ENCODE data around the gene PPP1R16B.
"Not testable (repeated sequence)": the region's sequence is repeated elsewhere in the genome, so short reads cannot be mapped to it uniquely, and the experiment has no call there.

Gene PPP1R16B

DNA sequence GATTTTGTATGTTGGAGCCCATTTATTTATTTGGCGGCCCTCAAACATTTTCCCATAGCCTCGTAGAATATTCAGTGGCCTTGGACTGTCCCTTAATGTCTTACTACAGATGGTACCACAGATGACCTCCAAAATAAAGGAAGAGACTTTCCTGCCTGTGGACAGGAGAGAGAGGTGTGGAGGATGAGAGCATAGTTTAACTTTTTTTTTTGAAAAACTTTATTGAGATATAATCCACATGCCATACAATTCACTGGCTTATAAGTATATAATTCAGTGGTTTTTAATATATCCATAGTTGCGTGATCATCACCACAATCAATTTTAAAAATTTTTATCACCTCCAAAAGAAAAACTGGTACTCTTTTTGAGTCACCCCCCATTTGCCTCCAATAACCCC is 4.6 kb upstream of the PPP1R16B start:
- Histone ChIP-seq H3K36me3 (ENCODE audit: control insufficient read depth, insufficient read depth, low read length) (no peaks in the 10 kb centered on the region), H3K9me3 (ENCODE audit: control insufficient read depth, low read length) (no peaks in the 10 kb centered on the region), H3K27me3 (ENCODE audit: control insufficient read depth, insufficient read depth, low read length) (peaks cover 9% of the 10 kb centered on the region), H3K9ac (ENCODE audit: low read length) (no peak overlapping the region), H3K4me1 (ENCODE audit: control insufficient read depth, insufficient read depth, low read length) (no peaks in the 10 kb centered on the region), H3K4me3 (ENCODE audit: low read length) (no peak overlapping the region)

DNA sequence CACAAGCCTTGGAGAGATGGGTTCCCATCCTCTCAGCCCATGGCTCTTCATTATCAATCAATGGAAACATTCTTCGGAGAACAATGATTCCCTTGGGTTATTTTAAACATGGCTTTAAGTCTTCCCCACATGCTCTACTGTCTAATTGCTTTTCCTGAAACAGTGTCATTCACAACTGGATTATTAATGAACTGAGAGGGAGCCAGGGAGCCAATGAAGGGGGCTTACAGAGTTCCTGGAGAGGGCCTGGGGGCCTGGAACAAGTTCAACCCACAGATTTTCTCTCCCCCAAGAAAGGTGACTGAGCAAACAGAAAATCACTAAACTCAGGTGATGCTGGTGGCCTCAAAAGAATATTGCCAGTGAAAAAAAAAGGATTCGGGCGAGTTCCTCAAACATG is 1.3 kb upstream of the PPP1R16B start:
- Histone ChIP-seq H3K4me3 (ENCODE audit: low read length) (no peak overlapping the region), H3K9me3 (ENCODE audit: control insufficient read depth, low read length) (no peaks in the 10 kb centered on the region), H3K9ac (ENCODE audit: low read length) (no peak overlapping the region), H3K4me1 (ENCODE audit: control insufficient read depth, insufficient read depth, low read length) (peaks cover 3% of the 10 kb centered on the region), H3K36me3 (ENCODE audit: control insufficient read depth, insufficient read depth, low read length) (no peaks in the 10 kb centered on the region), H3K27me3 (ENCODE audit: control insufficient read depth, insufficient read depth, low read length) (peaks cover 34% of the 10 kb centered on the region)

GRCh38 chr20:38804682-38805501 is 605 bp upstream of the PPP1R16B start:
- peaks cover 3% of the 10 kb centered on the region for H3K4me1 ChIP-seq (ENCODE audit: control insufficient read depth, insufficient read depth, low read length)
- no peak overlapping the region for H3K4me3 ChIP-seq (ENCODE audit: low read length)
- peaks cover 34% of the 10 kb centered on the region for H3K27me3 ChIP-seq (ENCODE audit: control insufficient read depth, insufficient read depth, low read length)
- no peaks in the 10 kb centered on the region for H3K36me3 ChIP-seq (ENCODE audit: control insufficient read depth, insufficient read depth, low read length)
- H3K9ac ChIP-seq (ENCODE audit: low read length) = peak overlapping the region; percentile 62
- no peaks in the 10 kb centered on the region for H3K9me3 ChIP-seq (ENCODE audit: control insufficient read depth, low read length)

GRCh38 chr20:38805958-38806854 is 709 bp downstream of the PPP1R16B start:
- Histone ChIP-seq H3K9ac (ENCODE audit: low read length) (peak overlapping the region; percentile 62), H3K27me3 (ENCODE audit: control insufficient read depth, insufficient read depth, low read length) (peaks cover 34% of the 10 kb centered on the region), H3K9me3 (ENCODE audit: control insufficient read depth, low read length) (no peaks in the 10 kb centered on the region), H3K4me3 (ENCODE audit: low read length) (no peak overlapping the region), H3K4me1 (ENCODE audit: control insufficient read depth, insufficient read depth, low read length) (peaks cover 3% of the 10 kb centered on the region), H3K36me3 (ENCODE audit: control insufficient read depth, insufficient read depth, low read length) (no peaks in the 10 kb centered on the region)

DNA sequence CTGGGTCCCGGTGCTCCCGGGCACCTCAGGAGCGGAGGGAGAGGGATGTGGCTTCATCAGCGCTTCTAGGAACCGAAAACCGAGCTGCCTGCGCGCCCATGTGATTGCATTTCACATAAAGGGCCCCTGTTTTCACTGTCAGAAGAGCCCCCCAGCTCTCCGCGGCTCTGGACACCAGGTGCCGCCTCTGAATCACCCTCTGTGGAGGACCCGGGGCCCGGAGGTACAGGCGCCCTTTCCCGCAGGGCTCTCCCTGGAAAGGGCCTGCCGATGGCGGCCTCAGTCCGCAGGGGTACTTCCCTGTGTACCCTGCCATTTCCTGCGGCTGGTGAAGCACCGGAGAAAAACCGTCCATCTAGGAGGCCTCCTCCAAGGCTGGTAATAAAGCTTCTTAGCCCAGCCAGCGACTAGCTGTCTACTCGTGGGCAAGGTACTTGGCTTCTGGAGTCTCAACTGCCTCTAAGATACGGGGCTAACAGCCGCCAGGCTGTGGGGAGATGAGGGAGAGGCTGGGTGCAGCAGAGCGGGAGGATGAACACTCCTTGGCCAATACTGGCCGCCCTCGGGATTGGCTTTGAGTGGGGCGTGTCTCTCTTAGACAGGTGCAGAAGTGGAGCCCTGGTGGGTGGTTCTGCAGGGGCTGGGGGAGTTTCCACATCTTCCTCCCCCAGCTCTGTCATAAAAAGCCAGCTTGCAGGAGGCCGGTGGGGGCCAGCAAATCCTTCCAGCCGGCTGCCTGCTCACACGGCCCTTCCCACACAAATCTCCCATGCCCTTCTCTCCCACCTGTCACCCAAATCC is 1.6 kb downstream of the PPP1R16B start:
- Histone ChIP-seq H3K4me1 (ENCODE audit: control insufficient read depth, insufficient read depth, low read length) (peaks cover 3% of the 10 kb centered on the region), H3K27me3 (ENCODE audit: control insufficient read depth, insufficient read depth, low read length) (peaks cover 34% of the 10 kb centered on the region), H3K4me3 (ENCODE audit: low read length) (no peak overlapping the region), H3K9ac (ENCODE audit: low read length) (peak overlapping the region; percentile 9), H3K36me3 (ENCODE audit: control insufficient read depth, insufficient read depth, low read length) (no peaks in the 10 kb centered on the region), H3K9me3 (ENCODE audit: control insufficient read depth, low read length) (no peaks in the 10 kb centered on the region)

GRCh38 chr20:38809942-38810341 is 4.4 kb downstream of the PPP1R16B start:
- no peak overlapping the region for H3K9ac ChIP-seq (ENCODE audit: low read length)
- H3K36me3 ChIP-seq (ENCODE audit: control insufficient read depth, insufficient read depth, low read length) = no peaks in the 10 kb centered on the region
- no peak overlapping the region for H3K4me3 ChIP-seq (ENCODE audit: low read length)
- H3K27me3 ChIP-seq (ENCODE audit: control insufficient read depth, insufficient read depth, low read length) = peaks cover 34% of the 10 kb centered on the region
- peaks cover 3% of the 10 kb centered on the region for H3K4me1 ChIP-seq (ENCODE audit: control insufficient read depth, insufficient read depth, low read length)
- no peaks in the 10 kb centered on the region for H3K9me3 ChIP-seq (ENCODE audit: control insufficient read depth, low read length)

- H3K27me3 ChIP-seq (ENCODE audit: control insufficient read depth, insufficient read depth, low read length) = peaks cover 23% of the 10 kb centered on the region
- no peak overlapping the region for H3K4me3 ChIP-seq (ENCODE audit: low read length)
- H3K4me1 ChIP-seq (ENCODE audit: control insufficient read depth, insufficient read depth, low read length) = peaks cover 3% of the 10 kb centered on the region
- H3K9ac ChIP-seq (ENCODE audit: low read length) = no peak overlapping the region
- H3K36me3 ChIP-seq (ENCODE audit: control insufficient read depth, insufficient read depth, low read length) = no peaks in the 10 kb centered on the region
- no peaks in the 10 kb centered on the region for H3K9me3 ChIP-seq (ENCODE audit: control insufficient read depth, low read length)
Observed at GRCh38 chr20:38810926-38811630, 5.6 kb downstream of the PPP1R16B start.

DNA sequence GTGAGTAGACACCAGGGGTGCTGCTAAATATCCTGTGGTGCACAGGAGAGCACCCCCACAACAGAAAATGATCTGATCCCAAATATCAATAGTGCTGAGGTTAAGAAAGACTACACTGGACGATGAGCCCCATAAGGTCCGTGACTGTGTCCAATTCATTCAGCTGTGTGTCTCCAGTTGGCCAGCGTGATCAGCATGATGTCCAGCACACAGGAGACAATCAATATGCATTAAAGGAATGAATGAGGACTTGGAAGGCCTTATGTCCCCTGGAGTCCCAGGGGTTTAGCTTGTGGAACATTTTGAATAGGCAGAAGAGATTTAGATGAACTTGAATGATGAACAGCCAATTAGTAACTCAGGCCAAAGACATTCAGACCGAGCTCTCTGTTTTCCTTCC is 6.3 kb downstream of the PPP1R16B start:
- no peaks in the 10 kb centered on the region for H3K9me3 ChIP-seq (ENCODE audit: control insufficient read depth, low read length)
- H3K4me1 ChIP-seq (ENCODE audit: control insufficient read depth, insufficient read depth, low read length) = no peaks in the 10 kb centered on the region
- no peak overlapping the region for H3K9ac ChIP-seq (ENCODE audit: low read length)
- H3K36me3 ChIP-seq (ENCODE audit: control insufficient read depth, insufficient read depth, low read length) = no peaks in the 10 kb centered on the region
- H3K4me3 ChIP-seq (ENCODE audit: low read length) = no peak overlapping the region
- H3K27me3 ChIP-seq (ENCODE audit: control insufficient read depth, insufficient read depth, low read length) = peaks cover 16% of the 10 kb centered on the region

GRCh38 chr20:38812182-38812581 is 6.7 kb downstream of the PPP1R16B start:
- Histone ChIP-seq H3K4me1 (ENCODE audit: control insufficient read depth, insufficient read depth, low read length) (no peaks in the 10 kb centered on the region), H3K9me3 (ENCODE audit: control insufficient read depth, low read length) (no peaks in the 10 kb centered on the region), H3K9ac (ENCODE audit: low read length) (no peak overlapping the region), H3K4me3 (ENCODE audit: low read length) (no peak overlapping the region), H3K36me3 (ENCODE audit: control insufficient read depth, insufficient read depth, low read length) (no peaks in the 10 kb centered on the region), H3K27me3 (ENCODE audit: control insufficient read depth, insufficient read depth, low read length) (peaks cover 12% of the 10 kb centered on the region)

DNA sequence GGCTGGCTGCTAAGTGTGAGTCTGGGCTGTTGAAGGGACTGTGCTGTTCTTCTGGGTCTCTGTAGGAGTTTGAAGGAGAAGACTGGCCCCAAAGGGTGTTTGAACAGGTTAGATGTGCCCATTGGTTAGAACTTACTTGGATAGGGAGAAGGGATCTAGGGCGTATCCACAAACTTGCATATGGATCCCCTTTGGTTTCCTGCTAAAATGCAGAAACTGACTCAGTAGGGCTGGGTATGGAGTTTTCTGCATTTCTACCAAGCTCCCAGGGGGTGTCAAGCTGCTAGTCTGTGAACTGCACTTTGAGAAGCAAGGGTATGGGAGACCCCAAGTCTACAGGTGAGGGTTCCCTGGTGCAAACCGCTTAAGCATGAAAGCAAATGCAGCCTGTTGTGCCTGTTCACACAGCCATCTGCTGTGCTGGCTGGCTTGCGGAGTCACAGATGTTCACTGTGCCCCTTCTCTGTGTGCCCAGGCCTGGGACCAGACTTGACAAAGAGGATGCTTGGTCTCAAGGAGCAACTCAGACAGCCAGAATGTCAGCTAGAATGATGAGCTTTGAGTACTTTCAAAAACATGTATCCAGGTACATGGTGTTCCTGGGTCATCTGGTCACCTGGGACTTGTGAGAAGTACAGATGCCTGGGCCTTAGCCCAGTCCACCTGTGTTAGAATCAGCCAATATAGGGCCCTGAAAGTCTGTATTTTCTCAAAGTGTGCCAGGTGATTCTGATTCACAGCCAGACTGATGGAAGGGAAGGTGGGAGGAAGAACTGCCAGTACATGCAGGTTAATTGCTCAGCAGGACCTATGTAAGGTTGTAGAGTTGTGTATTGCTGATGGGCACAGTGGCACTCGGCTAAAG is 7.4 kb downstream of the PPP1R16B start:
- no peaks in the 10 kb centered on the region for H3K9me3 ChIP-seq (ENCODE audit: control insufficient read depth, low read length)
- H3K4me1 ChIP-seq (ENCODE audit: control insufficient read depth, insufficient read depth, low read length) = no peaks in the 10 kb centered on the region
- no peaks in the 10 kb centered on the region for H3K36me3 ChIP-seq (ENCODE audit: control insufficient read depth, insufficient read depth, low read length)
- no peak overlapping the region for H3K4me3 ChIP-seq (ENCODE audit: low read length)
- peaks cover 4% of the 10 kb centered on the region for H3K27me3 ChIP-seq (ENCODE audit: control insufficient read depth, insufficient read depth, low read length)
- H3K9ac ChIP-seq (ENCODE audit: low read length) = no peak overlapping the region

- not testable (repeated sequence) for H3K9me3 ChIP-seq (ENCODE audit: control insufficient read depth, low read length); H3K9ac ChIP-seq (ENCODE audit: low read length); H3K4me3 ChIP-seq (ENCODE audit: low read length); H3K36me3 ChIP-seq (ENCODE audit: control insufficient read depth, insufficient read depth, low read length); H3K4me1 ChIP-seq (ENCODE audit: control insufficient read depth, insufficient read depth, low read length); H3K27me3 ChIP-seq (ENCODE audit: control insufficient read depth, insufficient read depth, low read length)
Observed at GRCh38 chr20:38813574-38813962, 8.1 kb downstream of the PPP1R16B start.

Measured in mucosa of stomach (tissue), 1 donor.